Stimulated activated naive CD8-positive, alpha-beta T cell treated with anti-CD3 and anti-CD28 coated beads, Interleukin-15, amount 100 ng/mL, for 72 hours (primary cell): ENCODE results near the gene ZNF219.

Source experiments
- ATAC-seq: fragments of 150-1000 bp; cut with Tn5 transposase; 2 replicates; pipeline ENCODE4 v1.10.0; 2021; ENCODE audit warnings: mild to moderate bottlenecking, moderate library complexity
- DNase-seq, 2 donors: peaks; one replicate each; pipeline ENCODE4 v3.0.0; 2021 to 2022
- H3K27ac Mint-ChIP-seq, 2 donors: one replicate each; pipeline ENCODE4 v1.8.0; 2022; ENCODE audit warnings: mild to moderate bottlenecking in 2 of 2, mixed read lengths in 2 of 2, moderate library complexity in 2 of 2
- H3K27me3 Mint-ChIP-seq: one replicate; pipeline ENCODE4 v1.8.0; 2022; ENCODE audit warnings: mixed read lengths
- H3K4me1 Mint-ChIP-seq: one replicate; pipeline ENCODE4 v1.8.0; 2022; ENCODE audit warnings: mild to moderate bottlenecking, mixed read lengths
- H3K4me3 Mint-ChIP-seq, 2 donors: one replicate each; pipeline ENCODE4 v1.8.0; 2022; ENCODE audit warnings: mild to moderate bottlenecking in 2 of 2, mixed read lengths in 2 of 2, moderate library complexity in 1 of 2
- H3K9me3 Mint-ChIP-seq, 2 donors: one replicate each; pipeline ENCODE4 v1.8.0; 2022; ENCODE audit warnings: mixed read lengths in 2 of 2

Gene ZNF219

DNA sequence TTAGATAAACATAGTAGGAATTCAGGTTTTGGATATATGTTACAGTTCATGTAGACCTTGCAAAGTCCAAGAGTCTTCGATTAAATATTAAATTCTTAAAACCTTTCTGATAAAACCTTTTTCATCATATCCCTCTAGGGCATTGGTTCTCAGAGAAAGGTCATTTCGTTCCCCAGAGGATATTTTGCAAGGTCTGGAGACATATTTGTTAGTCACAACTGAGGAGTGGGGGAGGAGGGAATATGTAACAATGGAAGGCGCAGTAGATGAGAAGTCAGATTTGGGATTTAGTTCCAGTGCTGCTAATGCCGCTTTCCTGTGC is 7.7 kb upstream of the ZNF219 start:
- no peak overlapping the region for H3K27ac Mint-ChIP-seq
- H3K27me3 Mint-ChIP-seq, result no peaks in the 10 kb centered on the region
- DNase-seq (no peak), ATAC-seq (no peak)
- peaks cover 37% of the 10 kb centered on the region for H3K4me1 Mint-ChIP-seq
- no peaks in the 10 kb centered on the region for H3K9me3 Mint-ChIP-seq
- H3K4me3 Mint-ChIP-seq, result no peak overlapping the region

DNA sequence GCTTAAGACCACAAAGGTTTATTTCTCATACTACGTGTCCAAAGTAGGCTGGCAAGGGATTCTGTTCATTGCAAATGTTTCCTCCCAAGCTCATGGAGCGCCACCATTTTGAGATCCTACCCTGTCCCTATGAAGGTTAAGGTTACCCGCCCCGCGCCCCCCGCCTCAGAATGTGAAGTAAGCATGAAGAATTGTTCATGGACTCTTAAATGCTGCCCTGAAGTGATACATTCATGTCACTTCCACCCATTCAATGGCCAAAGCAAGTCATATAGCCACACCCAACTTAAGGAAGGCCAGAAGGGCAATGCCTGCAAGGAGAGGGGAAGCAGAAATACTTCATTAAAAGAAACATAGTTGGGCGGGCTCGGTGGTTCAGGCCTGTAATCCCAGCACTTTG is 6.6 kb upstream of the ZNF219 start:
- Mint-ChIP-seq H3K4me3 (no peak overlapping the region), H3K27ac (no peak overlapping the region), H3K9me3 (no peaks in the 10 kb centered on the region), H3K27me3 (no peaks in the 10 kb centered on the region), H3K4me1 (peaks cover 37% of the 10 kb centered on the region)
- ATAC-seq (no peak), DNase-seq (no peak)

DNA sequence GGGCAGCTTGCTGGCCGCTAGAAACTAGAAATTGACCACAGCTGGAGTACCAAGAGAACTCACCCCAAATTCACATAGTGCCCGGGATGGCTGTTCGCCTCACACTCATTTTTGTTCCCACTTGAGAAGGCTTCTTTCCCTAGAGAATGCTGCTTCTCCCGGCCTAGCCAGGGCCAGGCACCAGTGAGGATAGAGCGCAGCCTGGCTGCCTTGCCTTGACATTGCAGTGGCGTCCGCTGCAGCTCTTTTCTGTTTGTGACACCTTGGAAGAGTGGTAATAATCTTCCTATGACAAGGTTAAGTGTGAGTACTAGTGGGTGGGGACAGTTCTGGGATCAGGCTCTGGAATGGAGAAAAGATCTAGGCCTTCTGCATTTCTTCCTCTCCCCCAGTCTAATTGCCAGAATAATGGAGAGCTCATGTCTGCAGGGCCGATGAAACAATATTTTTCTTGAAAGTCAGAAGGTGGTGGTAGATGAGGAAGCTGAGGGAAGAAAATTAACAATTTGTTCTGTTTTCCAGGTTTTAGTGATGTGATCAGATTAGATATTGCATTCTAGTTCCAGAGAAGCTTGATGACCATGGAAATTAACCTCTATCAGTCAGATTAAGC is 6.1 kb upstream of the ZNF219 start:
- Mint-ChIP-seq H3K9me3 (no peaks in the 10 kb centered on the region), H3K4me3 (peak overlapping the region; percentile 86 to 98), H3K4me1 (peaks cover 38% of the 10 kb centered on the region), H3K27ac (peak overlapping the region; percentile 97 to 98), H3K27me3 (no peaks in the 10 kb centered on the region)
- peak; percentile 57 for ATAC-seq
- DNase-seq, result peak; percentile 50 to 64

GRCh38 chr14:21103710-21104447 is 5.4 kb upstream of the ZNF219 start:
- Mint-ChIP-seq H3K27ac (peak overlapping the region; percentile 97 to 98), H3K4me3 (peak overlapping the region; percentile 86 to 98), H3K27me3 (no peaks in the 10 kb centered on the region), H3K4me1 (peaks cover 45% of the 10 kb centered on the region), H3K9me3 (no peaks in the 10 kb centered on the region)
- ATAC-seq (peak; percentile 93), DNase-seq (peak; percentile 95 to 96)

- Mint-ChIP-seq H3K4me1 (peaks cover 46% of the 10 kb centered on the region), H3K9me3 (no peaks in the 10 kb centered on the region), H3K27ac (peak overlapping the region; percentile 97 to 98), H3K4me3 (peak overlapping the region; percentile 86 to 98), H3K27me3 (no peaks in the 10 kb centered on the region)
- no peak for DNase-seq
- ATAC-seq, result no peak
These were observed 4.9 kb upstream of the ZNF219 start for GRCh38 chr14:21103411-21103709.

DNA sequence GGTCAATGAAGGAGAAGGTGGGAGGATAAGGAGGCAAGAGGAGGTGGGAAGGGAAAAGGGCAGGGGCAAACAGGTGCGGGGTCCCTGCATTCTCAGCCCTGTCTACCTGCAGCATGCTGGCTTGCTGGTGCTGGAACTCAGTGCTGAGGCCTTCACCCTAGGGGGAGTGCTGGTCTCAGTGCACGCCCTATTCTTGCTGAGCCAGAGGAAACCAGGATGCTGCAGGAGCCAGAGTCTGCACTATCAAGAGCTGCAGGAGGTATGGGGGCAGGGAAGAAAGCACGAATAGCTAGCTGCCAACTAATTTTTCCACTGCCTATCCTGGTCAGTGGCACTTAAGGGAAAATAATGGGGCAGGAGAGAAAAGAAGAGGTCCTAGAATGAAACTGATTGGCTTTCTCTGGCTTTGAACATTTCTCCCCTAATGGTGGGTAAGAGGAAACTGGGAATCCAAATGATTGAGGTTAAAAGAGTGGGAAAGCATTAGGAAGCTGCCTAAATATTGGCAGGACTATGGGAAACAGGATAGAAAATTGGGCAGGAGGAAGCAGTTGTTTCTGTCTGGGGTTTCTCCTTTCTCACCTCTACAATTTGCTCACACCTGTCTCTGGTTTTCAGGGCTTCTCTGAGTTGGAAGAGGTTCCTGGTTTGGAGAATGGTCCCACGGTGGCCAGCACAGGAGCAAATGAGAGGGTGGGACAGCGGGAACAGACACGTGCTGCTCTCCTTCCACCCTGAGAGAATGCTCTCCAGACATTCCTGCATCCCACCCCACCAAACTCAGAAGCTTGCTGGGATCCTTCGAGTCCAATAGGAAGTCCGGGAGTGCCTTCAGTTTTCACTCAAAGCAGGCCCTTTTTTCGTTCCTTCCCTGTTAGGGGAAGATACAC is 4.3 kb upstream of the ZNF219 start:
- Mint-ChIP-seq H3K27me3 (no peaks in the 10 kb centered on the region), H3K4me3 (peak overlapping the region; percentile 86 to 98), H3K4me1 (peaks cover 46% of the 10 kb centered on the region), H3K9me3 (no peaks in the 10 kb centered on the region), H3K27ac (peak overlapping the region; percentile 37 to 98)
- ATAC-seq (no peak), DNase-seq (no peak)

GRCh38 chr14:21101802-21102413 is 3.5 kb upstream of the ZNF219 start:
- H3K27me3 Mint-ChIP-seq, result no peaks in the 10 kb centered on the region
- DNase-seq, result no peak
- H3K4me1 Mint-ChIP-seq, result peaks cover 50% of the 10 kb centered on the region
- ATAC-seq, result peak; percentile 8
- no peaks in the 10 kb centered on the region for H3K9me3 Mint-ChIP-seq
- H3K4me3 Mint-ChIP-seq, result peak overlapping the region; percentile 86 to 98
- H3K27ac Mint-ChIP-seq, result peak overlapping the region; percentile 37 to 40

DNA sequence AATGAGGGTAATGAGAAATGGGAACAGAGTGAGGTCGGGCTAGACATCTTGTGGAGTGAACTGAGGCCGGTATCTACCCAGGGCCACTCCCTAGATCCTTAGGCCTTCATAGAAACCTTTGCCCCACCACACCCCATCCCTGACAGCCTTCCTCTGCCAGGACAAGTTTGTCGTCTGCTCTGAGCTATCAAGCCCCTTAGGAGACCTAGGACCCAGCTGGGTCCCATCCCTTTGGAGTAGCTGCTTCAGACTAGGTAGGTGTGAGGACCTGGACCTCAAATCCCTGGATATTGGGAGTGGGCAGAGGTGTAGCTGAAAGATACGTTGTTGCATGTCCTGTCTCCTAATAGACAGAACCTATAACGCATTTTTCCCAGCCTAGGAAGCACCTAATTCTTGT is 2.5 kb upstream of the ZNF219 start, which contains the start of gene TMEM253:
TMEM253 (plus strand) TSS at position 136 of the 400 bp plus-strand sequence. CDS start 278 bp downstream, outside the sequence.
- ATAC-seq (no peak), DNase-seq (no peak)
- Mint-ChIP-seq H3K4me3 (no peak within 1 kb of the TSS), H3K27ac (no peak within 1 kb of the TSS), H3K4me1 (peaks cover 46% of the 10 kb centered on the region), H3K9me3 (no peaks in the 10 kb centered on the region), H3K27me3 (no peaks in the 10 kb centered on the region)

DNA sequence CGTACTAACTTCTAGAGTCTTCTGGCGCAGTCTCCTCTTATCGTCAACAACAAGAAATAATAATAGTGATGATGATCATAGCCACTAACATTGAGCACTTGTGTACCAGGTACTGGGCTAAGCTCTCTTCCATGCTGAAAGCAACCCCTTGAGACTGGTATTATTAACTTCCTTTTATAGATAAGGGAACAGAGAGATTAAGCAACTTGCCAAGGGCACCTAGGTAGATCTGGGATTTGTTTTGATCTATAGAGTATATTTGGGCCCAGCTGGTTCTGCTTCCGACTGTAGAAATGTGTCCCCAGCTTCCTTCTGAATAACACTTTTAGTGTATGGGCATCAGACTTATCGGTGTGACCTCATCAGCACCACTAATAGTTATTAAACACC is 1.1 kb upstream of the ZNF219 start:
- H3K27ac Mint-ChIP-seq, result no peak overlapping the region
- no peak for ATAC-seq
- no peaks in the 10 kb centered on the region for H3K9me3 Mint-ChIP-seq
- no peaks in the 10 kb centered on the region for H3K27me3 Mint-ChIP-seq
- DNase-seq, result no peak
- peak overlapping the region; percentile 84 to 93 for H3K4me3 Mint-ChIP-seq
- peaks cover 42% of the 10 kb centered on the region for H3K4me1 Mint-ChIP-seq

DNA sequence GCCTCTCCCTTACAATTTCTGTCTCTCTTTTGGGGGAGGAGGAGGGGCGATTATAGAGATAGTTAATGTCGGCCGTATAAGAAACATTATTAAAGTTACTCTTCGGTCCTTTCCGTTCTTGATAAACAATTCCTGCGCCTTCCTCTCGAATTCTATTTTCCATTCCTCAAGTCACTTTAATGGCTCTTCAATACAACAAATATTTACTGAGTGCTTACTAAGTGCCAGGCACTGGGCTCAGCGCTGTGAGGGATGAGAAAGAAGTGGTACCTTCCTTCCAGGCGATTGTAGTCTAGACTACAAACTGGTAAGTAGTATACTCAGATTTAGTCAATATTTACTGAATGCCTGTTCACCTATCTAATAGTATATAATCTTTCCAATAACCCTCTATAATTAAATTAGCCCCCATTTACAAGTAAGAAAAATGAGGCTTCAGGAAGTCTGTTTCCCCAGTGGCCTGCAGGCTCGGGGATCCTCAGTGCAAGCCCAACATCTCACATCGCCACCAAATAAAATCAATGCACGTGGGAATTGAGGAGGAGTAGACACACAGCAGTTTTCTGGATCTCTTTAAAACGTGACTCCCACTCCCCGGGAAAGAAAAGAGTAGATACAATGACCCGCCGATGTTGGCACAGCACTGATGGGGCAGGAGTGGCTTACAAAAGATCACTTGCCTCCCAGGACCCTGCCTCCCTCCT is 589 bp upstream of the ZNF219 start:
- peaks cover 40% of the 10 kb centered on the region for H3K4me1 Mint-ChIP-seq
- H3K9me3 Mint-ChIP-seq, result no peaks in the 10 kb centered on the region
- H3K4me3 Mint-ChIP-seq, result peak overlapping the region; percentile 84 to 93
- H3K27me3 Mint-ChIP-seq, result no peaks in the 10 kb centered on the region
- DNase-seq, result no peak
- ATAC-seq, result no peak
- peak overlapping the region; percentile 56 to 92 for H3K27ac Mint-ChIP-seq

- peak overlapping the region; percentile 71 to 92 for H3K27ac Mint-ChIP-seq
- no peaks in the 10 kb centered on the region for H3K9me3 Mint-ChIP-seq
- peak overlapping the region; percentile 81 to 83 for H3K4me3 Mint-ChIP-seq
These were observed 799 bp downstream of the ZNF219 start for GRCh38 chr14:21097636-21098075.

DNA sequence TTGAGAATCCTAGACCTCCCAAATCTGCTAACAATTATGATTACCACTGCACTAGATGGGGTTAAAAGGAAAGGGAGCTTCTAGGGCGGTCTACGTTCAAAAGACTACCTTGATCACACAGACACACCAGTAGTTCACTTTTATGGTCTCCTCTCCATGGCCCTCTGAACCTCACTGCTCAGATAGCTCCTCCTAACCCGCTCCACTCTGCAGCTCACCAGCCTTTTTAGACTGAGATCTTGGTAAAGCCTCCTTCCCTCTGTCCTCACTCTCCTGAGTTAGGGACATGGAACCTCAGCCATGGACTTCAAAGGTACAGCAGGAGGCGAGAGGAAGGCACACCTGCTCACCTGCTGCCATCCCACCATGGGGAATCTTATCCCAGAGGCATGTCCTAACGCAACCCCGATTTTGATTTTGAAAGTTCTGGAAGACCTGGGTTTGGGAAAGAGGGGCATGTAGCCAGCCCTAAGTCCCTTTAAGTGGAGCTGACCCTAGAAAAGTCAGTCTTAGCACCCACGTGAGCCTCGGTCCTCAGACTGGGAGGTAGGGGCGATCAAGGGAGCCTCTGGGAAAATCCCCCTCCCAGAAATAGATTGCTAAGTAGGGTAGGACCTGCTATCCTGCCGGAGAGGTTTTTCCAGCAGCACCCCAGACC is 1.3 kb downstream of the ZNF219 start:
- Mint-ChIP-seq H3K27ac (peak overlapping the region; percentile 71 to 92), H3K4me1 (peaks cover 34% of the 10 kb centered on the region), H3K9me3 (no peaks in the 10 kb centered on the region), H3K27me3 (no peaks in the 10 kb centered on the region), H3K4me3 (peak overlapping the region; percentile 81 to 83)
- DNase-seq (no peak), ATAC-seq (no peak)

More at GRCh38 chr14:21097636-21098075, 799 bp downstream of the ZNF219 start:
- peaks cover 35% of the 10 kb centered on the region for H3K4me1 Mint-ChIP-seq
- ATAC-seq (peak; percentile 46), DNase-seq (no peak)
- no peaks in the 10 kb centered on the region for H3K27me3 Mint-ChIP-seq

DNA sequence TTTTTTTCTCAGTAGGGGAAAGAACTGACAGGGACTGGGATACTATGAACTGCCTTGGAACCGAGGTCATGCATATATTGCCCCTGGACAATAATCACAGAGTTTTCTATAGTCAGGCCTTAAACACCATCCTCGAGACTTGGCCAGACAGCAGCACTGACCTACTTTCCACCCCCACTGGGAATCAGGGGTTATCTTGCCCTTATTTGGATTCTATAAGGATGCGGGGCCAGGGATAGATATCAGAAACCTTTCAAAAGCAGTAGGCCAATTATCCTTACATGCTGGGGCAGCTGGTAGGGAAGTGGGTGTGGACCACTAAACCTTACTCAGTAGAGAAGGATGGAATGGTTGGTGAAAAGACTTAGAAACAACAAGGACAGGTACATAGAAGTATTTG is 2.0 kb downstream of the ZNF219 start:
- Mint-ChIP-seq H3K4me3 (no peak overlapping the region), H3K27ac (no peak overlapping the region), H3K9me3 (no peaks in the 10 kb centered on the region), H3K27me3 (no peaks in the 10 kb centered on the region), H3K4me1 (peaks cover 27% of the 10 kb centered on the region)
- ATAC-seq (no peak), DNase-seq (no peak)

DNA sequence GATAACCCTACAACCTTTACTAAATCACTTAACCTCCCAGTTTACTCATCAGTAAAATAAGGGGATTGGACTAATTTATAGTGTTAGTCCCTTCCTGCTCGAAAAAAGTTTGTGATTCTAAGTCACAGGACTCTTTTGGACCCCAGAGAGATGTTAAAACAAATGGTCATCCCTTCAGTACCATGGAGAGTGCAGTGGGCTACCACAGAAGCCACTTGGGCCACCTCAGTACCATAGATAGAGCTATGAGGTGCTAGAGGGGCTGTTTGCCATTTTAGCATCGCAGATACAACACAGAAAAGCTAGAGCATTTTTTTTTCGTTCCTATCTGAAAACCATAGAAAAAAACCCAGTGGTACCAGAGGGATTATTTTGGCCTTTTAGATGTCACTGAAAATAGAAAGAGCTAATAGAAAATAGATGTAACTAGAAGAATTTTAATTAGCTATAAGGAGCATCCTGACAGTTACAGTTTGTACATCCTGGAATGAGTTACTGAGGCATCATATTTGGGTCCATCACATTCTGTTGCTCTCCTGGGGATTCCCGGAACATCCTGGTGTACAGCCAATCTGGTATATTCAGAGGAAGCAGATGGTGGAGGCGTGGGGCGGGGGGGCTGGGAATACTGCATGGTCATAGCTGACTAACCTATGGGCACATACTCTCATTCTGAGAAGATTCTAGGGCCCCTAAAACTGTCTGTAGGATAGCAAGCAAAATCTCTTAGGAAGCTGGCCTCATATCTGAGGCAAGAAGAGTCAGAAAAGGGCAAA is 2.8 kb downstream of the ZNF219 start:
- H3K4me1 Mint-ChIP-seq, result peaks cover 27% of the 10 kb centered on the region
- no peak overlapping the region for H3K27ac Mint-ChIP-seq
- no peaks in the 10 kb centered on the region for H3K27me3 Mint-ChIP-seq
- DNase-seq, result no peak
- H3K4me3 Mint-ChIP-seq, result no peak overlapping the region
- H3K9me3 Mint-ChIP-seq, result no peaks in the 10 kb centered on the region
- no peak for ATAC-seq
